ENCODE measurements around the gene PNPLA6.
"Not testable (repeated sequence)": the region's sequence is repeated elsewhere in the genome, so short reads cannot be mapped to it uniquely, and the experiment has no call there.

The PNPLA6 gene

DNA sequence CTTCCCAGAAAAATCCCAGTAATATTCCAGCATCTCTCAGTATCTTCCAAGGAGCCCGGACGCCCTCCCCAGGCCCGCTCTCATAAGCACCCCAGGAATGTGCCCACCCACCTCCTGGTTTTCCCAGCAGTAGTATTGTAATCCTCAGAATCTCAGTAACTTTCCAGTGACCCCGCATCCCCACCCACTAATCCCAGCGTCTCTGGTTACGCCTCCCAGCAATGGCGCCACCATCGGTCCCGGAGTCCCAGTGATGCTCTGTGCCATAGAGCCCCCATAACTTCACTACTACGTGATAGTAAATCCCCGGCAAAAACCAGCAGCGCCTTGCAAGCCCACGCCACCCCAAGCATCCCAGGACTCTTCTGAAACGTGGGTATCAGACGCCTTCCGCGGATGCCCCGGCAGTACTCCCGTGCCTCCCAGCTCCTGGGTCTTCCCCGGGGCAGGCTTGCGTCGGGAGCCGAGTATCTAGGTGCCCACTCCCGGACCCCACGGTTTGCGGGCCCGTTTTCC lies 928 bp upstream of the PNPLA6 start:
- no peak for DNase-seq

- DNase-seq: no peak
Observed at GRCh38 chr19:7535998-7536695, 630 bp downstream of the PNPLA6 start.

GRCh38 chr19:7538990-7539389 lies 3.5 kb downstream of the PNPLA6 start:
- DNase-seq: not testable (repeated sequence)

DNA sequence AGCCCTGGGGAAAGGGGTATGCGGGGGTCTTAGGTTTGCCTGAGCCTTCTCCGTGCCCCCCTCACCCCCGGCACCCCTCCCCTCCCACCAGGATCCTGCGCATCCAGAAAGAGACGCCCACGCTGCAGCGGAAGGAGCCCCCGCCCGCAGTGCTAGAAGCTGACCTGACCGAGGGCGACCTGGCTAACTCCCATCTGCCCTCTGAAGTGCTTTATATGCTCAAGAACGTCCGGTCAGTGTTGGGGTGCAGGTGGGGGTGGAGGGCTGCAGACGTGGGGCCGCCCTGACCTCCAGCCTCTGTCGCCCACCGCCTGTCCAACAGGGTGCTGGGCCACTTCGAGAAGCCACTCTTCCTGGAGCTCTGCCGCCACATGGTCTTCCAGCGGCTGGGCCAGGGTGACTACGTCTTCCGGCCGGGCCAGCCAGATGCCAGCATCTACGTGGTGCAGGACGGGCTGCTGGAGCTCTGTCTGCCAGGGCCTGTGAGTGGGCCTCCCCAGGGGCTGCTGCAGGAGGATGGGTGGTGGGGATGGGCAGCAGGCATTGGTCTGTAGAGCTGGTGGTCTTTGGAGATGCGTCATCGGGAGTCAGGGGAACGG lies 4.4 kb downstream of the PNPLA6 start:
- no peak for DNase-seq

GRCh38 chr19:7540761-7541474 lies 5.4 kb downstream of the PNPLA6 start:
- no peak for DNase-seq

DNA sequence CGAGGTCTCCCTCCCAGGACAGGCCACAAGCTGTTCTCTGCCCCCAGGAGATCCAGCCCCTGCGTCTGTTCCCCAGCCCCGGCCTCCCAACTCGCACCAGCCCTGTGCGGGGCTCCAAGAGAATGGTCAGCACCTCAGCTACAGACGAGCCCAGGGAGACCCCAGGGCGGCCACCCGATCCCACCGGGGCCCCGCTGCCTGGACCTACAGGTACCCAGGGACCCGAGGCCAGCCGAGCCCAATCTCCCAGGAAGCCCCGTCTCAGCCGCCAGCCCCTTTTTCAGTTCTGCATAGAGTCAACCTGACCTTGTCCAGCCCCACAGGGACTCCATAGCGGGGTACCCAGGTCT lies 5.9 kb downstream of the PNPLA6 start:
- no peak for DNase-seq

DNA sequence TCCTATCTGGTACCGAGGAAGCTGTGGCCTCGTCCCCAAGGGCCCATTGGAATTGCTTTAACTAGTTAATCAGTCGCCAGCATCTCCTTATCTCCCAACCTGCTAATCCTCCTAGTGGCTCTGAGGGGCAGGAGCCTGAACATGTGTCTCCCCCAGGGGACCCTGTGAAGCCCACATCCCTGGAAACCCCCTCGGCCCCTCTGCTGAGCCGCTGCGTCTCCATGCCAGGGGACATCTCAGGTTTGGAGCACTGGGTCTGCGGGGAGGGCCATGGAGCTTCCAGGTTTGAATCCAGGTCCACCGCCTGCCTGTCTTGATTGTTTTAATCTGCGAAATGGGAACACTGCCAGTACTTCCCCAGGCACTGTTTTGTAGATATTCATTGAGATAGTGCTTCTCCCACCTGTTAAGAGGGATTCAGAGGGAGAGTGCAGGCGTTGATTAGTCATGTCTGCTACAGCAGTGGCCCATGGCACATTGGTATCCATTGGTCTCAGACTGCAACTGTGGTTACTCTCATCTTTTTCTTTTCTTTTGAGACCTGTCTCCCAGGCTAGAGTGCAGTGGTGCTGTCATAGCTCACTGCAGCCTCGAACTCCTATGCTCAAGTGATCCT lies 6.4 kb downstream of the PNPLA6 start:
- DNase-seq: no peak

GRCh38 chr19:7542556-7543348 lies 7.2 kb downstream of the PNPLA6 start:
- DNase-seq: no peak

- no peak for DNase-seq
Observed at GRCh38 chr19:7544626-7545025, 9.1 kb downstream of the PNPLA6 start.

DNA sequence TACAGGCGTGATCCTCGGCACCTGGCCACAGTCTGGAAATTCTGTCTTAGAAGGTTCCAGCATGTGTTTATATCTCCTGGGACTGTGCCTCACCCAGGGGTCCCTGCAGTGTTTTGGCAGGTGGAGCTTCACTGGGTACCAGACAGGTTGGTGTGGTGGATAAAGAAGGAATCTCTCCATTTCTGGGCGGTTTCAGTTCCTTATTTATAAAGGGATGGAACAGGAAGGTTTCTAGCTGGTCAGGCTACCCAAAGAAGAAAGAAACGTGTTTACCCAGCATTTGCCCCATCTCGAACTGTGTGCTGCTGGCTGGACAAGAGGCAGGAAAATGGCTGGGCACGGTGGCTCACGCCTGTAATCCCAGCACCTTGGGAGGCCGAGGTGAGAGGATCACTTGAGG lies 9.8 kb downstream of the PNPLA6 start:
- no peak for DNase-seq

DNA sequence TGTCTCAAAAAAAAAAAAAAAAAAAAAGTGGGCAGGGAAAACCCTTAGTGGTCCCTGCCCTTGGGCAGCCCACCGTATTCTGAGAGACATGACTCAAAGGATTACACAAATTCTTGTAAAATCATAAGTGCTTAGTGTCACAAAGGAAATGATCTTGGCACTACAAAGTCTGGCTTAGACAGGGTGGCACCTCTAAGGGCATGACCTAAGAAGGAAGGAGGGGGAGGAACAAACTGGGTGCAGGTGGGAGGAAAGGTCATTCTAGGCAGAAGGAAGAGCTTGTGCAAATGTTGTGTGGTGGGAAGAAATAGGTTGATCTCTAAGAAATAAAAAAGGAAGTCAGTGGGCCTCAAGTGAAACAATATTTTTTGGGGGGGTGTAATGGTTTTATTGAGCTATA lies 10.4 kb downstream of the PNPLA6 start:
- no peak for DNase-seq

GRCh38 chr19:7547159-7547558 lies 11.6 kb downstream of the PNPLA6 start:
- no peak for DNase-seq

DNA sequence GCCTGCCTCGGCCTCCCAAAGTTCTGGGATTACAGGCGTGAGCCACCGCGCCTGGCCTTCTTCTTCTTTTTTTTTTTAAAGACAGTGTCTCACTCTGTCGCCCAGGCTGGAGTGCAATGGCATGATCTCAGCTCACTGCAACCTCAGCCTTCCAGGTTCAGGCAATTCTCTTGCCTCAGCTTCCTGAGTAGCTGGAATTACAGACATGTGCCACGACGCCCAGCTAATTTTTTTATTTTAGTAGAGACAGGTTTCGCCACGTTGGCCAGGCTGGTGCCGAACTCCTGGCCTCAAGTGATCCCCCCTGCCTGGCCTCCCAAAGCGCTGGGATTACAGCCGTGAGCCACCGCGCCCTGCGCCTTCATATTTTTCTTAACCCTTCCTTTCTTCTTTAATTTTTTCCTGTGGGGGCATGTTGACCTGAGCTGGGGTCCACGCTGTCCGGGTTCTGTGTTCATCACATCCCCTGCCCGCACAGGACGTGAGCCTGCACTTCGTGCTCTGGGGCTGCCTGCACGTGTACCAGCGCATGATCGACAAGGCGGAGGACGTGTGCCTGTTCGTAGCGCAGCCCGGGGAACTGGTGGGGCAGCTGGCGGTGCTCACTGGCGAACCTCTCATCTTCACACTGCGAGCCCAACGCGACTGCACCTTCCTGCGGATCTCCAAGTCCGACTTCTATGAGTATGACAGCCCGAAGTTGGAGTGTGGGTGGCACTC lies 14.1 kb downstream of the PNPLA6 start:
- no peak for DNase-seq

- no peak for DNase-seq
Observed at GRCh38 chr19:7550169-7550770, 14.8 kb downstream of the PNPLA6 start.

DNA sequence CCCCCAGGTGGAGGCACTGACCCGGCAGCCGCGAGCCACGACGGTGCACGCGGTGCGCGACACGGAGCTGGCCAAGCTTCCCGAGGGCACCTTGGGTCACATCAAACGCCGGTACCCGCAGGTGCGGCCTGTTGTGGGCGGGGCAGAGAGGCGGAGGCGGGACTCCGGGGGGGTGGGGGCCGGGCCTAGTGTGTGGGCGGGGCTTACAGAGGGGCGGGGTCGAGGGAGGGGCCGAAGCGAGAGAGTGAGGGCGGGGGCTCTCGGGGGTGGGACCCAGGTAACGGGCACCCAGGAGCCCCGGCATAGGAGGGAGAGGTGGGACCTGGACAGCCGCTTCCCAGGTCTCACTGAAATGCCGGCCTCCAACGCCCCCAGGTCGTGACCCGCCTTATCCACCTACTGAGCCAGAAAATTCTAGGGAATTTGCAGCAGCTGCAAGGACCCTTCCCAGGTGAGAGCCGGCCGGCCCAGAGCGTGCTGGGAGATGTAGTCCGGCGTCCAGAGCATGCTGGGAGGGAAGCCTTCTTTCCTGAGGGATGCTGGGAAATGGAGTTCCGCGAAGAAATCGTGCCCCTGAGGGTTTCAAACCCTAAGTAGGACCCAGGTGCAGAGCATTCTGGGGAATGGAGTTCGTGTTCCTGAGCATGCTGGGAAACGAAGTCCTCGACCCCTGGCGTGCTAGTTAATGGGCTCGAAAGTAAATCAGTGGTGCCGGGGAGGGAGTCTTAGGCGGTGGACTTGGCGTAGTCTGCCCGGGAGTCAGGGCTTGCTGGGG lies 15.7 kb downstream of the PNPLA6 start:
- no peak for DNase-seq

DNA sequence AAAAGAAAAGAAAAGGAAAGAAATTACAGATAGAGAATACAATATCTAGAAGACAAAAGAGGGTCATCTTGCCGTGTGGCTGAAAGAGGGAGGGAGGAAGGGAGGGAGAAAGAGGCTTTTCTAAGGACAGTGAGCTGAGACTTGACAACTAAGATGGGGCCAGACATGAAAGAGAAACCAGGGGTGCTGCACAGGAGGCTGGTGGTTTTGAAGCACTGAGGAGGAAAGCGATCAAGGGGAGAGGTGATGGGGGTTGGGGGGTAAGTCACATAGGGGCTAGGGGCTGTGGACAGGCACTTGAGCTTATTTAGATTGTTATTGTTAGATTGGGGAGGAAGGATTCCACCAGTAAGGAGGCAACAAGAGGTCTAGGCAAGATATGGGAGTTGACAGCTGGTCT lies 17.3 kb downstream of the PNPLA6 start:
- no peak for DNase-seq

DNA sequence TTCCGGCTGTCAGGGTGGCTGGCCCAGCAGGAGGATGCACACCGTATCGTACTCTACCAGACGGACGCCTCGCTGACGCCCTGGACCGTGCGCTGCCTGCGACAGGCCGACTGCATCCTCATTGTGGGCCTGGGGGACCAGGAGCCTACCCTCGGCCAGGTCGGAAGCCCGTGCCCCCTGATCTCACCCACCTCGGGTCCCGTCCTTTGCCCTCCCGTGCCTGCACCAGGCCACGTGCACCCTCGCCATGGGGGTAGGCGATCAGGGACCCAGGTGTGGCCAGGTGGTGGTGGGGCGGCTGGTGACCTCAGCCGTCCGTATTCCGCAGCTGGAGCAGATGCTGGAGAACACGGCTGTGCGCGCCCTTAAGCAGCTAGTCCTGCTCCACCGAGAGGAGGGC lies 19.0 kb downstream of the PNPLA6 start:
- no peak for DNase-seq

DNA sequence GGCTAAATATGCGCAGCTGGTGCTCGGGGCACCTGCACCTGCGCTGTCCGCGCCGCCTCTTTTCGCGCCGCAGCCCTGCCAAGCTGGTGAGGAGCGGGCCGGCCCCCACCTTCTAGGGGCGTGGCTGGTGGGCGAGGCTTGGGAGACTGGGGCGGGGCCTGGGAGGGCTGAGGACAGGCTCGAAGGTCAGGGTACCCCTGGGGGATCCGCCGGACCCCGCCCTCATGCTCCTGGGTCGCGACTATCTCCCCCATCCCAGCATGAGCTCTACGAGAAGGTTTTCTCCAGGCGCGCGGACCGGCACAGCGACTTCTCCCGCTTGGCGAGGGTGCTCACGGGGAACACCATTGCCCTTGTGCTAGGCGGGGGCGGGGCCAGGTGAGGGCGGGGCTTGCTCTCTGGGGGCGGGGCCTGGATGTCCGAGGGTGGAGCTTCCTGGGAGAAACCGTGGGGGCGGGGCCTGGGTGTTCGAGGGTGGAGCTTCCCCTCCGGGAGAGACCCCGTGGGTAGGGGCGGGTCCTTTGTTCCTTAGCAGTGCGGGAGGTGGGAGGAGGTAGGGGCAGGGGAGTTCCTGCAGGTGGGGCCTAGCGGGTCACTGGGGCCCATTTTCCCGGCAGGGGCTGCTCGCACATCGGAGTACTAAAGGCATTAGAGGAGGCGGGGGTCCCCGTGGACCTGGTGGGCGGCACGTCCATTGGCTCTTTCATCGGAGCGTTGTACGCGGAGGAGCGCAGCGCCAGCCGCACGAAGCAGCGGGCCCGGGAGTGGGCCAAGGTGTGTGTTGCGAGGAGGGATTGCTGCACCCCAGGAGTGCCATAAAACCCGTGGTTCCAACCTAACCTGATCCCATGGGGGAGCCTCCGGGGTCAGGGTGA lies 19.7 kb downstream of the PNPLA6 start:
- DNase-seq: no peak

- DNase-seq: no peak
Observed at GRCh38 chr19:7556696-7557315, 21.3 kb downstream of the PNPLA6 start.

Data from NCI-H1092 (cell line).